ENCODE results near the gene MYO1H. TPM values are rescaled to one million over a fixed set of nuclear protein-coding genes. Genes with fewer than 3 reads are reported as not detected.
A peak's percentile ranks its signal among the peaks of the same experiment; 100 is the strongest.

MYO1H gene
- total RNA-seq, 1 experiment from 2014 or later: not detected

DNA sequence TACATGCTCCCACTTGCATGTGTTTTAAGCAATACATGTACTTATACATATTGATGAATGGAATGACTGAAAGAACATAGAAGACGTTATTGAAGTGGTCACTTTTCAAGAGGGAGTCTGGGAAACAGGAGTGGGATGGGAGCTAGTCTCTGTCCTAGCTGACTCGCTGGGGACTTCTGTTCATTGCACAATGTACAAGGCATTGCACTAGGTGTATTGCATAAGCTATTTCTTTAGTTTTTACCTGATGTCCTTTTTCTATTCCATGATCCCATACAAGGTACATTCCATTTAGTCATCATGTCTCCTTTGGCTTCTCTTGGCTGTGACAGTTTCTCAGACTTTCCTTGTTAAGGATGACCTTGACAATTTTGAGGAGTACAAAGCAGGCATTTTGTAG, 4.0 kb upstream of the MYO1H start:
- Mint-ChIP-seq H3K27ac (ENCODE audit: low read depth, unreplicated experiment) (no peak overlapping the region), H3K9me3 (ENCODE audit: unreplicated experiment) (no peaks in the 10 kb centered on the region), H3K27me3 (ENCODE audit: insufficient read depth, unreplicated experiment) (peaks cover 65% of the 10 kb centered on the region), H3K4me1 (ENCODE audit: insufficient read depth, unreplicated experiment) (no peaks in the 10 kb centered on the region), H3K36me3 (ENCODE audit: insufficient read depth, unreplicated experiment) (no peaks in the 10 kb centered on the region), H3K4me3 (ENCODE audit: unreplicated experiment) (no peak overlapping the region)
- POLR2A ChIA-PET: no interaction called here
- no TSS peak for BruUV-seq (replicated peaks)
- CTCF ChIA-PET: no interaction called here
- TF ChIP-seq, protein P1, sequence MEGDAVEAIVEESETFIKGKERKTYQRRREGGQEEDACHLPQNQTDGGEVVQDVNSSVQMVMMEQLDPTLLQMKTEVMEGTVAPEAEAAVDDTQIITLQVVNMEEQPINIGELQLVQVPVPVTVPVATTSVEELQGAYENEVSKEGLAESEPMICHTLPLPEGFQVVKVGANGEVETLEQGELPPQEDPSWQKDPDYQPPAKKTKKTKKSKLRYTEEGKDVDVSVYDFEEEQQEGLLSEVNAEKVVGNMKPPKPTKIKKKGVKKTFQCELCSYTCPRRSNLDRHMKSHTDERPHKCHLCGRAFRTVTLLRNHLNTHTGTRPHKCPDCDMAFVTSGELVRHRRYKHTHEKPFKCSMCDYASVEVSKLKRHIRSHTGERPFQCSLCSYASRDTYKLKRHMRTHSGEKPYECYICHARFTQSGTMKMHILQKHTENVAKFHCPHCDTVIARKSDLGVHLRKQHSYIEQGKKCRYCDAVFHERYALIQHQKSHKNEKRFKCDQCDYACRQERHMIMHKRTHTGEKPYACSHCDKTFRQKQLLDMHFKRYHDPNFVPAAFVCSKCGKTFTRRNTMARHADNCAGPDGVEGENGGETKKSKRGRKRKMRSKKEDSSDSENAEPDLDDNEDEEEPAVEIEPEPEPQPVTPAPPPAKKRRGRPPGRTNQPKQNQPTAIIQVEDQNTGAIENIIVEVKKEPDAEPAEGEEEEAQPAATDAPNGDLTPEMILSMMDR (IDR thresholded peaks at IDR 0.05; ENCODE audit: unreplicated experiment): no peak
- DNase-seq (ENCODE audit: unreplicated experiment): peak; percentile 7
- intact Hi-C loops (cut with micrococcal nuclease): no loop called here

DNA sequence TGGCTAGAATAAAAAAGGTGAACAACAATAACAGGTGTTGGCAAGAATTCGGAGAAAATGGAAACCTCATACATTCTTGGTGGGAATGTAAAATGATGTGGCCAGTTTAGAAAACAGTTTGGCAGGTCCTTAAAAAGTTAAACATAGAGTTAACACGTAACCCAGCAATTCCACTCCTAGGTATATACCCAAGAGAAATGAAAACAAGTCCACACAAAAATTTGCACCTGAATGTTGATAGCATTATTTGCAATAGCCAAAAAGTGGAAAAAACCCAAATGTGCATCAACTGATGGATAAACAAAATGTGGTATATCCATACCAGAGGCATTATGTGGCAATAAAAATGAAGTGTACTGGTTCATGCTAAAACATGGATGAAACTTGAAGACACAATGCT, 2.3 kb upstream of the MYO1H start:
- Mint-ChIP-seq H3K4me1 (ENCODE audit: insufficient read depth, unreplicated experiment) (no peaks in the 10 kb centered on the region), H3K4me3 (ENCODE audit: unreplicated experiment) (no peak overlapping the region), H3K9me3 (ENCODE audit: unreplicated experiment) (no peaks in the 10 kb centered on the region), H3K36me3 (ENCODE audit: insufficient read depth, unreplicated experiment) (no peaks in the 10 kb centered on the region), H3K27ac (ENCODE audit: low read depth, unreplicated experiment) (no peak overlapping the region), H3K27me3 (ENCODE audit: insufficient read depth, unreplicated experiment) (peaks cover 55% of the 10 kb centered on the region)
- ChIA-PET POLR2A (no interaction called here), CTCF (interaction anchor here (0.6 kb wide), 1 partner anchor 24 kb away, joined by 3 read pairs; no protein-coding TSS in a partner anchor)
- no TSS peak for BruUV-seq (replicated peaks)
- intact Hi-C loops (cut with micrococcal nuclease): no loop called here
- TF ChIP-seq, protein P1 (IDR thresholded peaks at IDR 0.05; ENCODE audit: unreplicated experiment): no peak
- DNase-seq (ENCODE audit: unreplicated experiment): no peak

DNA sequence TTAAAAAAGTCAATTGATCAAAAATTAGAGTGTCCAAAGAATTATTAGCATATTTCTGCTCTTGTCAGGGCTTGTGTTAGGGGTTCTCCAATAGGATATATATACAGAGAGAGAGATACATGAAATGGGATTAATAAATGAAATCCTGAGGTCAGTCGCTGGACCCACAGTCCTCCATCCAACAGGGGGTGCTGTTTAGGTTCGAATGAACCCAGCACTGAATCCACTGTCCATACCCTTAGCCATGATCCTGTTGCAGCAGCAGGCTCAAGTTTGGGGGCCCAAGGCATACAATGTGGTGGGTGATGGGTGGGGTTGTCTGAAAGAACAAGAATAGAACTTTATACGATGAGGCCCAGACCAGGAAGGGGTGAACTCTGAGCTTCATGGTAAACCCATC, 780 bp upstream of the MYO1H start:
- no peak for DNase-seq (ENCODE audit: unreplicated experiment)
- CTCF ChIA-PET: interaction anchor here (0.6 kb wide), 1 partner anchor 69 kb away, joined by 3 read pairs; no protein-coding TSS in a partner anchor
- H3K27me3 Mint-ChIP-seq (ENCODE audit: insufficient read depth, unreplicated experiment): peaks cover 55% of the 10 kb centered on the region

DNA sequence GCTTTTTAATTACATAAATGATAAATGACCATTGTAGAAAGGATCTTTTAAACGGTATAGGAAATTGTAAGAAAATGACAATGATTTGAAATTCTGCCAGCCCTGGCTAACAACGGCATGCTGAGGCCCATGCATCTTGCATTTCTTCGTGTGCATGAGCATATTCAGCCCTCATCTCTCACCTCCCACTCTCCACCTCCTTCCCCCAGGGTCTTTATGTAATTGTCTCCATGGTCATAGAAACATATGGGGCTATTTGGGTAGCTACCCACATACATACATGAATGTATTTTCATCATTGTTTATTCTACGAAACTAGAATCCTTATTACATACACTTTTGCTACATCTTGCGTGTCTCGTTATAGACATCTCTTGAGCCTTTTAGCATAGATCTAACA, 4.5 kb downstream of the MYO1H start:
- H3K27ac Mint-ChIP-seq (ENCODE audit: low read depth, unreplicated experiment): no peak overlapping the region
- H3K4me1 Mint-ChIP-seq (ENCODE audit: insufficient read depth, unreplicated experiment): no peaks in the 10 kb centered on the region
- intact Hi-C loops (cut with micrococcal nuclease): no loop called here
- no peaks in the 10 kb centered on the region for H3K9me3 Mint-ChIP-seq (ENCODE audit: unreplicated experiment)
- TF ChIP-seq, protein P1 (IDR thresholded peaks at IDR 0.05; ENCODE audit: unreplicated experiment): no peak
- POLR2A ChIA-PET: no interaction called here
- BruUV-seq (replicated peaks): no TSS peak
- no peak for DNase-seq (ENCODE audit: unreplicated experiment)
- H3K27me3 Mint-ChIP-seq (ENCODE audit: insufficient read depth, unreplicated experiment): peaks cover 64% of the 10 kb centered on the region
- H3K36me3 Mint-ChIP-seq (ENCODE audit: insufficient read depth, unreplicated experiment): no peaks in the 10 kb centered on the region
- CTCF ChIA-PET: interaction anchor here (1.0 kb wide), 1 partner anchor 42 kb away, joined by 4 read pairs; no protein-coding TSS in a partner anchor
- H3K4me3 Mint-ChIP-seq (ENCODE audit: unreplicated experiment): no peak overlapping the region

More for the DNA sequence above, 780 bp upstream of the MYO1H start:
- POLR2A ChIA-PET: no interaction called here
- Mint-ChIP-seq H3K4me3 (ENCODE audit: unreplicated experiment) (no peak overlapping the region), H3K36me3 (ENCODE audit: insufficient read depth, unreplicated experiment) (no peaks in the 10 kb centered on the region), H3K9me3 (ENCODE audit: unreplicated experiment) (no peaks in the 10 kb centered on the region), H3K4me1 (ENCODE audit: insufficient read depth, unreplicated experiment) (no peaks in the 10 kb centered on the region), H3K27ac (ENCODE audit: low read depth, unreplicated experiment) (no peak overlapping the region)
- TF ChIP-seq, protein P1 (IDR thresholded peaks at IDR 0.05; ENCODE audit: unreplicated experiment): no peak
- BruUV-seq (replicated peaks): no TSS peak
- intact Hi-C loops (cut with micrococcal nuclease): no loop called here

Data from MCF 10A (cell line).